Uterus (tissue), 4 donors: Measurements from ENCODE around the gene HECTD2. TPM values are rescaled to one million over a fixed set of nuclear protein-coding genes. Genes with fewer than 3 reads are reported as not detected.

Experiments used
- DNase-seq, 2 donors: peaks; one replicate each; pipeline ENCODE4 v3.0.0-alpha.2; 2019 to 2020
- H3K27ac ChIP-seq, 2 donors: fragments of 200-600 bp; sonication (generic); 1 replicate in 1 of 2; 2 replicates in 1 of 2; pipeline ENCODE4 v1.5.1; 2016 to 2018
- H3K27me3 ChIP-seq, 2 donors: fragments of 200-600 bp; sonication (generic); one replicate each; pipeline ENCODE4 v1.5.1; 2018 to 2019; ENCODE audit warnings: control low read depth in 1 of 2
- H3K36me3 ChIP-seq, 2 donors: fragments of 200-600 bp; sonication (generic); one replicate each; pipeline ENCODE4 v1.5.1; 2019; ENCODE audit warnings: control low read depth in 1 of 2
- H3K4me1 ChIP-seq, 2 donors: fragments of 200-600 bp; sonication (generic); one replicate each; pipeline ENCODE4 v1.5.1; 2018 to 2019; ENCODE audit warnings: control low read depth in 1 of 2
- H3K4me3 ChIP-seq, 2 donors: fragments of 200-600 bp; sonication (generic); 1 replicate in 1 of 2; 2 replicates in 1 of 2; pipeline ENCODE4 v1.5.1; 2018 to 2019; ENCODE audit warnings: mild to moderate bottlenecking in 1 of 2
- H3K9me3 ChIP-seq, 2 donors: fragments of 200-600 bp; sonication (generic); one replicate each; pipeline ENCODE4 v1.5.1; 2019; ENCODE audit warnings: control low read depth in 1 of 2
- POLR2A ChIP-seq, 2 donors: fragments of 450-650 bp; IDR thresholded peaks; one replicate each; pipeline ENCODE4 v1.6.1; 2016; ENCODE audit warnings: antibody characterized with exemption in 2 of 2, mild to moderate bottlenecking in 1 of 2, moderate library complexity in 1 of 2
- intact Hi-C: fragments of 100-400 bp; cut with DNase I; formaldehyde crosslinking; loops from one replicate; pipeline ENCODE4 v1.15.1; 2023; ENCODE audit warnings: low total_unique reads
- total RNA-seq, 4 donors: library from RNA; depleted of rRNA in 3 of 4; stranded (reverse); fragments of >200 nt in 3 of 4; gene quantifications; one replicate each; pipeline versions ENCODE4 v1.1.0 to v1.2.4, GENCODE V29; 2014 to 2023
- TF ChIP-seq, protein P1 (sequence below), 4 experiments: fragments of 200-600 bp in 2 of 4; fragments of 450-650 bp in 2 of 4; sonication (generic) in 2 of 4; IDR thresholded peaks; one replicate each; pipeline ENCODE4 v1.5.1; 2016 to 2019; ENCODE audit warnings: antibody characterized with exemption in 4 of 4, mild to moderate bottlenecking in 2 of 4, moderate library complexity in 1 of 4
- donor health status: DM: yes; HTN: yes; CAD: no.

HECTD2 gene
- total RNA-seq, 4 donors from 2014 or later = 21.0 to 65.7 (median 33.2) TPM

GRCh38 chr10:91487911-91488582 lies 77.9 kb downstream of the HECTD2 start:
- H3K36me3 ChIP-seq = no peaks in the 10 kb centered on the region
- no peaks in the 10 kb centered on the region for H3K9me3 ChIP-seq
- TF ChIP-seq POLR2A (IDR thresholded peaks at IDR 0.05) = no peak
- TF ChIP-seq, protein P1, sequence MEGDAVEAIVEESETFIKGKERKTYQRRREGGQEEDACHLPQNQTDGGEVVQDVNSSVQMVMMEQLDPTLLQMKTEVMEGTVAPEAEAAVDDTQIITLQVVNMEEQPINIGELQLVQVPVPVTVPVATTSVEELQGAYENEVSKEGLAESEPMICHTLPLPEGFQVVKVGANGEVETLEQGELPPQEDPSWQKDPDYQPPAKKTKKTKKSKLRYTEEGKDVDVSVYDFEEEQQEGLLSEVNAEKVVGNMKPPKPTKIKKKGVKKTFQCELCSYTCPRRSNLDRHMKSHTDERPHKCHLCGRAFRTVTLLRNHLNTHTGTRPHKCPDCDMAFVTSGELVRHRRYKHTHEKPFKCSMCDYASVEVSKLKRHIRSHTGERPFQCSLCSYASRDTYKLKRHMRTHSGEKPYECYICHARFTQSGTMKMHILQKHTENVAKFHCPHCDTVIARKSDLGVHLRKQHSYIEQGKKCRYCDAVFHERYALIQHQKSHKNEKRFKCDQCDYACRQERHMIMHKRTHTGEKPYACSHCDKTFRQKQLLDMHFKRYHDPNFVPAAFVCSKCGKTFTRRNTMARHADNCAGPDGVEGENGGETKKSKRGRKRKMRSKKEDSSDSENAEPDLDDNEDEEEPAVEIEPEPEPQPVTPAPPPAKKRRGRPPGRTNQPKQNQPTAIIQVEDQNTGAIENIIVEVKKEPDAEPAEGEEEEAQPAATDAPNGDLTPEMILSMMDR (IDR thresholded peaks at IDR 0.05) = no peak
- no peak for DNase-seq
- no peak overlapping the region for H3K4me3 ChIP-seq
- intact Hi-C loops = no loop called here
- no peaks in the 10 kb centered on the region for H3K27me3 ChIP-seq
- no peak overlapping the region for H3K27ac ChIP-seq
- H3K4me1 ChIP-seq = no peaks in the 10 kb centered on the region

DNA sequence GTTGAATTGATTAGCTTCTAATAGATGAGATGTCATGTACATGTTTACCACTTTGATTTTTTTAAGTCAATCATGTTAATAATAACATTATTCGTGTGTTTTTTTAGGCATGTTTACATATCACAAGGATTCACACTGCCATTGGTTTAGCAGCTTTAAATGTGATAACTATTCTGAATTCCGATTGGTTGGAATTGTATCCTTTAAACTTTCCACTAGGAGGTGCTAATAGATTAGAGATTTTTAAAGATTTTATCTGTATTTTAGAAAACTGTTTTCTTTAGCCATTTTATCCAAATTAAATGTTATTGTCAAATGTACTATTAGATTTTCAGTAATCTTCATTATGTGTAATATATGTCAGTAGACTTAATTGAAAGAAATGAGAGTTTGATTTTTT lies 83.2 kb downstream of the HECTD2 start:
- Histone ChIP-seq H3K4me1 (no peaks in the 10 kb centered on the region), H3K27me3 (no peaks in the 10 kb centered on the region), H3K9me3 (no peaks in the 10 kb centered on the region), H3K4me3 (no peak overlapping the region), H3K27ac (no peak overlapping the region), H3K36me3 (no peaks in the 10 kb centered on the region)
- TF ChIP-seq, protein P1 (IDR thresholded peaks at IDR 0.05) = peak; percentile 50 to 63 (median 52)
- TF ChIP-seq POLR2A (IDR thresholded peaks at IDR 0.05) = no peak
- DNase-seq = no peak
- intact Hi-C loops = loop anchor here (10.0 kb wide), 1 partner anchor 141 kb away; the partner anchor contains the start of gene PPP1R3C

DNA sequence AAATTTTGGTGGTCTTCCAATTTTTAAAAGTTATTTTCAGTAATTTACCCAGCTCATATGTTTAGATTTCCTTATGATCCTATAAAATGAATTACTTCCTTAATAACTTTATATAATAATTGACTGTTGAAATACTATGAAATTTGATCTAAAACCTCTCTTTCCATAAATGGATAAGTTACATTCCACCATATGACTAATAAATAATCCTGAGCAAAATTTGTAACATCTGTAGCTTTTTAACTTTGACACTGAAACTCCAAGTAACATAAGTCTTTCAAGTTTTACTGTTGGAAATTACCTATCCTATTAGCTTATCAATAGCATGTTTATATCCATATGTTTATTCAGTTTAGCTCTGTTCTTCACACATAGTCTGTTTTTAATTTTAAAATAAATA lies 85.3 kb downstream of the HECTD2 start:
- TF ChIP-seq POLR2A (IDR thresholded peaks at IDR 0.05) = no peak
- TF ChIP-seq, protein P1 (IDR thresholded peaks at IDR 0.05) = no peak
- intact Hi-C loops = loop anchor here (10.0 kb wide), 1 partner anchor 139 kb away; the partner anchor contains the start of gene PPP1R3C
- no peak for DNase-seq

GRCh38 chr10:91496016-91496415 lies 85.9 kb downstream of the HECTD2 start:
- TF ChIP-seq, protein P1 (IDR thresholded peaks at IDR 0.05) = no peak
- TF ChIP-seq POLR2A (IDR thresholded peaks at IDR 0.05) = no peak
- no peak overlapping the region for H3K4me3 ChIP-seq
- H3K27me3 ChIP-seq = no peaks in the 10 kb centered on the region
- no peak for DNase-seq
- no peak overlapping the region for H3K27ac ChIP-seq
- H3K4me1 ChIP-seq = no peaks in the 10 kb centered on the region
- intact Hi-C loops = loop anchor here (10.0 kb wide), 1 partner anchor 139 kb away; the partner anchor contains the start of gene PPP1R3C
- H3K9me3 ChIP-seq = no peaks in the 10 kb centered on the region
- no peaks in the 10 kb centered on the region for H3K36me3 ChIP-seq

More for the DNA sequence above, 85.3 kb downstream of the HECTD2 start:
- Histone ChIP-seq H3K4me1 (no peaks in the 10 kb centered on the region), H3K27ac (no peak overlapping the region), H3K9me3 (no peaks in the 10 kb centered on the region), H3K36me3 (no peaks in the 10 kb centered on the region), H3K4me3 (no peak overlapping the region), H3K27me3 (no peaks in the 10 kb centered on the region)

- TF ChIP-seq, protein P1 (IDR thresholded peaks at IDR 0.05) = no peak
- TF ChIP-seq POLR2A (IDR thresholded peaks at IDR 0.05) = no peak
- intact Hi-C loops = no loop called here
- H3K27me3 ChIP-seq = no peaks in the 10 kb centered on the region
- H3K36me3 ChIP-seq = no peaks in the 10 kb centered on the region
- peaks cover 0 to 4% of the 10 kb centered on the region in 2 donors for H3K4me1 ChIP-seq
- no peaks in the 10 kb centered on the region for H3K9me3 ChIP-seq
- no peak overlapping the region for H3K4me3 ChIP-seq
- no peak for DNase-seq
- H3K27ac ChIP-seq = peak overlapping the region; percentile 27 to 35
Observed at GRCh38 chr10:91511549-91512330, 101.6 kb downstream of the HECTD2 start.
